H9 (cell line): ENCODE measurements around the gene TFF2. TPM values are rescaled to one million over a fixed set of nuclear protein-coding genes. Genes with fewer than 3 reads are reported as not detected.

ENCODE experiments used
- DNase-seq: peaks from one replicate; pipeline ENCODE4 v3.0.0-alpha.2; 2017
- H2AFZ ChIP-seq: one replicate; pipeline ENCODE4 v1.6.1; 2013; ENCODE audit warnings: mild to moderate bottlenecking, low read length, control low read depth, moderate library complexity
- H2AK5ac ChIP-seq: 2 replicates; pipeline ENCODE4 v1.6.1; 2013; ENCODE audit warnings: low read length, control low read depth, mixed read lengths; ENCODE audit not compliant: insufficient read length
- H2BK120ac ChIP-seq: one replicate; pipeline ENCODE4 v1.6.1; 2013; ENCODE audit warnings: low read depth, mild to moderate bottlenecking, low read length, control low read depth, inconsistent platforms; ENCODE audit not compliant: poor library complexity, severe bottlenecking
- H2BK12ac ChIP-seq: 2 replicates; pipeline ENCODE4 v1.6.1; 2013; ENCODE audit warnings: low read length, control low read depth, mixed read lengths, low read depth; ENCODE audit not compliant: insufficient read length
- H2BK15ac ChIP-seq: 2 replicates; pipeline ENCODE4 v1.6.1; 2013; ENCODE audit warnings: low read depth, low read length, control low read depth
- H2BK20ac ChIP-seq: one replicate; pipeline ENCODE4 v1.6.1; 2013; ENCODE audit warnings: low read depth, mild to moderate bottlenecking, low read length, control low read depth, inconsistent platforms; ENCODE audit not compliant: poor library complexity, severe bottlenecking
- H2BK5ac ChIP-seq: 2 replicates; pipeline ENCODE4 v1.6.1; 2013; ENCODE audit warnings: low read length, control low read depth, mixed read lengths; ENCODE audit not compliant: insufficient read length
- H3K14ac ChIP-seq: 2 replicates; pipeline ENCODE4 v1.6.1; 2013; ENCODE audit warnings: low read length, control low read depth; ENCODE audit not compliant: insufficient read depth
- H3K18ac ChIP-seq: 2 replicates; pipeline ENCODE4 v1.6.1; 2013; ENCODE audit warnings: low read depth, mild to moderate bottlenecking, mixed read lengths, low read length, control low read depth; ENCODE audit not compliant: insufficient read length
- H3K23ac ChIP-seq: 2 replicates; pipeline ENCODE4 v1.6.1; 2013; ENCODE audit warnings: low read length, control low read depth, mixed read lengths, low read depth; ENCODE audit not compliant: insufficient read length
- H3K23me2 ChIP-seq: 2 replicates; pipeline ENCODE4 v1.6.1; 2013; ENCODE audit warnings: low read depth, mild to moderate bottlenecking, mixed read lengths, low read length, control low read depth; ENCODE audit not compliant: insufficient read length, poor library complexity, severe bottlenecking
- H3K27ac ChIP-seq: 2 replicates; pipeline ENCODE4 v1.5.1; 2013; ENCODE audit warnings: low read length, control low read depth, mixed read lengths, low read depth; ENCODE audit not compliant: insufficient read length
- H3K27me3 ChIP-seq: 2 replicates; pipeline ENCODE4 v1.6.1; 2013; ENCODE audit warnings: low read length, control low read depth, inconsistent platforms; ENCODE audit not compliant: insufficient read depth
- H3K4ac ChIP-seq: 2 replicates; pipeline ENCODE4 v1.6.1; 2013; ENCODE audit warnings: low read depth, mild to moderate bottlenecking, control low read depth, inconsistent platforms, low read length, moderate library complexity
- H3K4me1 ChIP-seq: 2 replicates; pipeline ENCODE4 v1.6.1; 2013; ENCODE audit warnings: low read length, control low read depth, inconsistent platforms; ENCODE audit not compliant: insufficient read depth
- H3K4me2 ChIP-seq: 2 replicates; pipeline ENCODE4 v1.6.1; 2013; ENCODE audit warnings: low read length, control low read depth, mixed read lengths; ENCODE audit not compliant: insufficient read length, insufficient read depth
- H3K56ac ChIP-seq: 2 replicates; pipeline ENCODE4 v1.6.1; 2013; ENCODE audit warnings: low read depth, mild to moderate bottlenecking, mixed read lengths, low read length, control low read depth; ENCODE audit not compliant: insufficient read length
- H3K79me1 ChIP-seq: 2 replicates; pipeline ENCODE4 v1.6.1; 2013; ENCODE audit warnings: low read depth, mild to moderate bottlenecking, moderate library complexity, low read length, control low read depth, inconsistent platforms; ENCODE audit not compliant: insufficient read depth, poor library complexity, severe bottlenecking
- H3K79me2 ChIP-seq: 2 replicates; pipeline ENCODE4 v1.6.1; 2013; ENCODE audit warnings: low read length, control low read depth, inconsistent platforms; ENCODE audit not compliant: insufficient read depth
- H3K9ac ChIP-seq: 2 replicates; pipeline ENCODE4 v1.6.1; 2013; ENCODE audit warnings: low read length, control low read depth, mixed read lengths; ENCODE audit not compliant: insufficient read length; ENCODE audit errors: extremely low read depth
- H3K9me3 ChIP-seq: one replicate; pipeline ENCODE4 v1.6.1; 2013; ENCODE audit warnings: low read depth, low read length, inconsistent platforms; ENCODE audit not compliant: control insufficient read depth
- H3T11ph ChIP-seq: one replicate; pipeline ENCODE4 v1.6.1; 2013; ENCODE audit warnings: mild to moderate bottlenecking, low read length, control low read depth, inconsistent platforms
- H4K20me1 ChIP-seq: one replicate; pipeline ENCODE4 v1.6.1; 2013; ENCODE audit not compliant: control insufficient read depth, insufficient read length, insufficient read depth
- H4K5ac ChIP-seq: 2 replicates; pipeline ENCODE4 v1.6.1; 2013; ENCODE audit warnings: low read depth, mild to moderate bottlenecking, mixed read lengths, low read length, control low read depth; ENCODE audit not compliant: insufficient read length
- H4K8ac ChIP-seq: replicated peaks from 2 replicates; pipeline ENCODE4 v1.6.1; 2013; ENCODE audit warnings: low read length, control low read depth, mixed read lengths, low read depth; ENCODE audit not compliant: insufficient read length
- H4K91ac ChIP-seq: 2 replicates; pipeline ENCODE4 v1.6.1; 2013; ENCODE audit warnings: low read depth, mild to moderate bottlenecking, moderate library complexity, mixed read lengths, low read length, control low read depth; ENCODE audit not compliant: insufficient read length
- H3K27ac Mint-ChIP-seq, 3 experiments: 2 replicates in 2 of 3; 3 replicates in 1 of 3; pipeline ENCODE4 v1.8.0; 2020 to 2021; ENCODE audit warnings: mixed read lengths in 3 of 3, mild to moderate bottlenecking in 1 of 3, moderate library complexity in 1 of 3
- H3K27me3 Mint-ChIP-seq: 2 replicates; pipeline ENCODE4 v1.8.0; 2021; ENCODE audit warnings: low read depth, mild to moderate bottlenecking, moderate library complexity, mixed read lengths
- H3K36me3 Mint-ChIP-seq, 3 experiments: 2 replicates in 2 of 3; 3 replicates in 1 of 3; pipeline ENCODE4 v1.8.0; 2020 to 2021; ENCODE audit warnings: low read depth in 3 of 3, mixed read lengths in 3 of 3; ENCODE audit not compliant: insufficient read depth in 1 of 3
- H3K4me1 Mint-ChIP-seq, 2 experiments: 2 replicates each; pipeline ENCODE4 v1.8.0; 2020; ENCODE audit warnings: mixed read lengths in 2 of 2
- H3K4me3 Mint-ChIP-seq, 2 experiments: 2 replicates in 1 of 2; 3 replicates in 1 of 2; pipeline ENCODE4 v1.8.0; 2020 to 2021; ENCODE audit warnings: mild to moderate bottlenecking in 2 of 2, mixed read lengths in 2 of 2, moderate library complexity in 1 of 2
- H3K9me3 Mint-ChIP-seq, 2 experiments: 2 replicates in 1 of 2; 3 replicates in 1 of 2; pipeline ENCODE4 v1.8.0; 2020; ENCODE audit warnings: mild to moderate bottlenecking in 2 of 2, mixed read lengths in 2 of 2, moderate library complexity in 1 of 2
- WGBS: extraction: QIAGEN DNeasy Blood & Tissue Kit; methylation state at CpG from one replicate; pipeline ENCODE4 v1.1.7; 2013; ENCODE audit warnings: missing lambda C conversion rate, low lambda C conversion rate, mixed read lengths; ENCODE audit not compliant: insufficient read length; ENCODE audit errors: extremely low coverage; 5-methylcytosine and 5-hydroxymethylcytosine counted together
- total RNA-seq: library from RNA; stranded (reverse); gene quantifications from 2 replicates; pipeline ENCODE4 v1.2.1, GENCODE V29; 2021
- TF ChIP-seq, protein P1 (sequence below): fragments of 200-600 bp; sonication (generic); conservative IDR thresholded peaks from 3 replicates; pipeline ENCODE4 v1.8.0; 2021; ENCODE audit warnings: antibody characterized with exemption, mild to moderate bottlenecking

TFF2 gene
- total RNA-seq, 1 experiment from 2014 or later, result not detected

GRCh38 chr21:42390193-42390592 lies 39.4 kb upstream of the TFF2 start:
- no peak overlapping the region for H3K4me2 ChIP-seq
- H2BK120ac ChIP-seq, result no peak overlapping the region
- H2BK15ac ChIP-seq, result no peak overlapping the region
- H3K4me3 Mint-ChIP-seq, result no peak overlapping the region
- no peak overlapping the region for H2BK5ac ChIP-seq
- H4K20me1 ChIP-seq, result peaks cover 2% of the 10 kb centered on the region
- no peaks in the 10 kb centered on the region for H3K23me2 ChIP-seq
- peaks cover 25% of the 10 kb centered on the region for H3K27me3 Mint-ChIP-seq
- H4K8ac ChIP-seq, result no peak overlapping the region
- no peak overlapping the region for H2BK12ac ChIP-seq
- no peak for DNase-seq
- H3K27me3 ChIP-seq, result no peaks in the 10 kb centered on the region
- H3K9me3 ChIP-seq, result no peaks in the 10 kb centered on the region
- no peak overlapping the region for H2BK20ac ChIP-seq
- no peak overlapping the region for H3K56ac ChIP-seq
- TF ChIP-seq, protein P1, sequence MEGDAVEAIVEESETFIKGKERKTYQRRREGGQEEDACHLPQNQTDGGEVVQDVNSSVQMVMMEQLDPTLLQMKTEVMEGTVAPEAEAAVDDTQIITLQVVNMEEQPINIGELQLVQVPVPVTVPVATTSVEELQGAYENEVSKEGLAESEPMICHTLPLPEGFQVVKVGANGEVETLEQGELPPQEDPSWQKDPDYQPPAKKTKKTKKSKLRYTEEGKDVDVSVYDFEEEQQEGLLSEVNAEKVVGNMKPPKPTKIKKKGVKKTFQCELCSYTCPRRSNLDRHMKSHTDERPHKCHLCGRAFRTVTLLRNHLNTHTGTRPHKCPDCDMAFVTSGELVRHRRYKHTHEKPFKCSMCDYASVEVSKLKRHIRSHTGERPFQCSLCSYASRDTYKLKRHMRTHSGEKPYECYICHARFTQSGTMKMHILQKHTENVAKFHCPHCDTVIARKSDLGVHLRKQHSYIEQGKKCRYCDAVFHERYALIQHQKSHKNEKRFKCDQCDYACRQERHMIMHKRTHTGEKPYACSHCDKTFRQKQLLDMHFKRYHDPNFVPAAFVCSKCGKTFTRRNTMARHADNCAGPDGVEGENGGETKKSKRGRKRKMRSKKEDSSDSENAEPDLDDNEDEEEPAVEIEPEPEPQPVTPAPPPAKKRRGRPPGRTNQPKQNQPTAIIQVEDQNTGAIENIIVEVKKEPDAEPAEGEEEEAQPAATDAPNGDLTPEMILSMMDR, result no peak
- H3K14ac ChIP-seq, result no peak overlapping the region
- peaks cover 0 to 7% of the 10 kb centered on the region in 2 experiments; a peak in 1 of 5 replicates for H3K9me3 Mint-ChIP-seq
- no peak overlapping the region for H2AFZ ChIP-seq
- no CpG with 5 or more reads among the region's 5 CpGs for WGBS
- H3K79me1 ChIP-seq, result no peaks in the 10 kb centered on the region
- H3K27ac Mint-ChIP-seq, result no peak overlapping the region; a peak in 1 of 7 replicates
- H3K27ac ChIP-seq, result no peak overlapping the region
- no peaks in the 10 kb centered on the region for H3K79me2 ChIP-seq
- H3K4me1 ChIP-seq, result peaks cover 6% of the 10 kb centered on the region; the same call in 1 of the 2 replicates
- no peak overlapping the region for H3K18ac ChIP-seq
- H3K36me3 Mint-ChIP-seq, result peaks cover 0 to 2% (median 0%) of the 10 kb centered on the region in 3 experiments; a peak in 2 of 7 replicates
- H4K91ac ChIP-seq, result no peak overlapping the region
- peaks cover 37 to 40% of the 10 kb centered on the region in 2 experiments for H3K4me1 Mint-ChIP-seq
- no peak overlapping the region for H3K4ac ChIP-seq
- H3K9ac ChIP-seq, result no peak overlapping the region
- H4K5ac ChIP-seq, result no peak overlapping the region
- H3K23ac ChIP-seq, result no peak overlapping the region
- no peak overlapping the region for H2AK5ac ChIP-seq
- H3T11ph ChIP-seq, result no peak overlapping the region
